GM19397 (cell line): Measurements from ENCODE around the gene CBARP.
A peak's percentile ranks its signal among the peaks of the same experiment; 100 is the strongest.
"Not testable (repeated sequence)": the region's sequence is repeated elsewhere in the genome, so short reads cannot be mapped to it uniquely, and the experiment has no call there.

Experiments
- ATAC-seq: cut with Tn5 transposase; IDR thresholded peaks from one replicate; pipeline ENCODE4 v1.9.1; 2021; ENCODE audit warnings: mild to moderate bottlenecking, moderate library complexity; ENCODE audit not compliant: unreplicated experiment

The CBARP gene

DNA sequence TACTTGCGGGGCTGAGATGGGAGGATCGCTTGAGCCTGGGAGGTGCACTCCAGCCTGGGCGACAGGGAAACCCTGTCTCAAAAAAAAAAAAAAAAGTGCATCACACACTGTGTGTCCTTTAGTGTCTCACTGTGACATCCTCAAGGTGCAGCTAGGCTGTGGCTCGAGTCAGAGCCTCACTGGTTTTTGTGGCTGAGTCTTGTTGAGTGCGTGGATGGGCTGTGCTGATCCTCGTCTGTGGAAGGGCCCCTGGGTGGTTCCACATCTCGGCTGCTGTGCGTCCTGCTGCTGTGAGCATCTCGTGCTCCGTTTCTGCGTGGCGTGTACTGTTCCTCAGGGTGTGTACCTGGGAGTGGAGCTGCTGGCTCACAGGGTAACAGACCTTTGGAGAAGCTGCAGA, 21.0 kb downstream of the CBARP start:
- no peak for ATAC-seq

DNA sequence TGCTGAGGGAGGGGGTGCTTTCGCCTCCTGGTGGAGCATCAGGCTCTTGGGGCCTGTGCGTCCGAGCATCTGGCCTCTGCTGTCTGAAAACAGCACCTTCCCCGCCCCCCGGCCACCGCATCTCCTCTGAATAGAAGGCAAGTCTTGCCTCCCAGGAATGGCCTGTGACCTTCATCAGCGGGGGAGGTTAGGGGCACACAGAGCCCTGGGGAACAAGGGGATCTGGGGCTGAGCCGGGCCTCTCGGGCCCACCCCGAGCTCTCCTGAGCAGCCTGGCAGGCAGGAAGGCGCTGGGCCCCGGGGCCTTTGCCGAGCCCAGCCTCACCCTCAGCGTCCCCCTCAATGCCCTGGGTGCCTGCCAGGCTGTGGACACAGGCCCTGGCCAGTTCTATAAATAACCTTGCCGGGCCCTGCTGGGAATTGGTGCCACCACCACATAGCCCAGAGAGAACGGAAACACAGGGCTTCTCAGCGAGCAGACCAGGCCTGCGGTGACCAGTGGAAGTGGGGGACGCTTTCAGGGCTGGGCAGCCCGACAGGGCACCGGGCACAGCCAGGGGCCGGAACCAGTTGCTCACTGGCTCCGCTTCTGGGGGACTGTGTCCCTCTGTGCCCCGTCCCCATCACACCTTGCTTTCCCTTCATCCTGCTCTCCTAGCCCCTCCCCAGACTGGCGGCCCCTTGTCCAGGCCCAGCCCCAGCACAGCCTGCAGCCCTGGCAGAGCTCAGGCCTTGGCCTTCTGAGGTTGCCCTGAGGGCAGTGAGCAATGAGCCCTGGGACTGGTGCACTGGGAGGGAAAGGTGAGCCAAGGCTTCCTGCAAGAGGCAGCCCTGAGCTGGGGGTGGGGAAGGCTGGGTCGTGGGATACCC, 22.7 kb downstream of the CBARP start:
- no peak for ATAC-seq

DNA sequence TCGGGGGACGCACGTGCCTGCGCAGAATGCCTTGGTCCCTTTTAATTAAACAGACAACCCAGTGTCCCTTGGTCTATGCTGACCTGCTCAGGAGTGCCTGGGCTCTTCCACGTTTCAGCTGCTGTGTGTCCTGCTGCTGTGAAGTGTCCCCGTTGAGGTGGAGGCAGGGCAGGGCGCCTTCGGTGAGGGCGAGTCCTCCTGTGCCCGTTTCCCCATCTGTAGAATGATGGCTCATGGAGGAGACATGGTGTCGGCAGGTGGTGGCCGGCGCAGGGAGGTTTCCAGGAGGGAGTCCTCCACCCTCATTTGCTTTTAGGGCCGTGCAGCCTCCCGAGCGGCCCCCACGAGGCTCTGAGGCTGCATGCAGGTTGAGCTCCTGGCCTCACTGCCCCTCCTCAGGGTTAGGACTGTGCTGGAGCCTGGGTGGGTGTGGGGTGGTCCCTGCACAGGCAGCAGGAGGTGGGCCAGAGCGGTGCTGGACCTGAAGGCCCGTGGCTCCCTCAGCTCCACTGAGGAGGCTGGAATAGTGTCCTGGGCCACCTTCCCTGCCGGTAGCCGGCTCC, 23.4 kb downstream of the CBARP start:
- ATAC-seq, result no peak

DNA sequence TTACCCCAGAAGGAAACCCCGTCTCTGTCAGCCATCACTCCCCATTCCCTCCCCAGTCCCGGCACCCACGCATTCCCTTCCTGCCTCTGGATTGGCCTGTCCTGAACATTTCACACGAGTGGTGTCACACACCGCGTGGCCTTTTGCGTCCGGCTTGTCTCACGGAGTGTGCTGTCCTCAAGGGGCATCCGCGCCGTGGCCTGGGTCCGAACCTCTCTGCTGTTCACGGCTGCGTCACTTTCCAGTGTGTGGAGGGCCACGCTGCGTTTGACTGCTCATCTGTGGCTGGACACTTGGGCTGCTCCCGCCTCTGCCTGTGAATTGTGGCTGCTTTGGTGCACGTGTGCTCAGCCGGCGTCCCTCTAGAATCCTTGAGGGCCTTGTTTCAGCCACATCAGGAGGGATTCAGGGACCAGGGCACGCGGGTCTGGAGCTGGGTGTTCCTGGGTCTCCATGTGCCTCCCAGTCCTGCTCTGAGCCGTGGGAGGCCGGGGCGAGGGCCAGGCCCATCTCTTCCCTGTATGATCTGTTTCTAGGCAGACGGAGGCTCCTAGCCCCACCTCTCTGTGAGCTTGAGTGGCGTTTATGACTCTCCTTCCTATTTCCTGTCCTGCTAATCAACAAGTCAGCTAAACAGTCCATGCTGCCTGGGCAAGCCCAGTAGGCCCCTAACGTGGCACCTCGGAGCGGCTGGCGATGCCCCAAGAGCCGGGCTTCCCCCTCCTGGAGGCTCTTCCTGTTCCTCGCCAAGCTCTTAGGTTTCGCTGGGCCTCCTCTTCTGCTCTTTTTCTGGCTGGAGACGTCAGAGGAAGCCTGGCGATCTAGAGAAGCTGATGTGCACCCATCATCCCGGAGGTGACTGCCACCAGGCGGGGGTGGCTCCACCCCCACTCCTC, 24.2 kb downstream of the CBARP start:
- no peak for ATAC-seq

DNA sequence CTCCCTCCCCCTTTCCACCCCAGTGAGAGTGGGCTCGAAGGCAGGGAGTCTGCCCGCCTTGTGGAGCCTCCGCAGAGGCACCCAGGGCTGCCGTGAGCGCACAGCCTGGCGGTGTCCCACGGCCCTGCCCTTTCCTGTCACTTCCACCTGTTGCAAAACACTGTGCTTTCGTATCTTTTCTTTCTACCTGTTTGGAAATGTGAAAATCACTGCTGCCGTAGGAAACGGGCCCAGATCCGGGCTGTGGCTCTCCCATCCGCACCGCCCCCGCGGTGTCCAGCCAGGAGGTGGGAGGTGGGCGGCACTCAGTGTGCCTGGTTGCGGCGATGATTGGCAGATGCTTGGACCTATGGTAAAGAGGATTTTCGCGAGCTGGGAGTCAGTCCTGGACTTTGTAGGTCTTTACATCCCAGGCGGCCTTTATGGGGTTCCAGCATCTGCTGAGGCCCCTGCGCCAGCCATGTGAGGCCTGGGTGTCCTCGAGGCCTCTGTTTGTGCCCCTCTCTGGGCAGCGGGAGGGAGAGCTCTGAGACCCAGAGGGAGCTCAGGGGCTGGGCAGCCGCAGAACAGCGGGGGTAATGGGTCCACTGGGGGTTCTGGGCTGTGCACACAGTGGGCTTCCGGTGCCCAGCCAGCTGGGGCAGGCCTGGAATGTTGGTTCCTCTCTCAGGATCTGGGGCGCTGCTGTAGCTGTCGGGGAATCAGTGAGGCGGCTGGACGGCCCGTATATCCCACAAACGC, 26.1 kb downstream of the CBARP start:
- no peak for ATAC-seq

DNA sequence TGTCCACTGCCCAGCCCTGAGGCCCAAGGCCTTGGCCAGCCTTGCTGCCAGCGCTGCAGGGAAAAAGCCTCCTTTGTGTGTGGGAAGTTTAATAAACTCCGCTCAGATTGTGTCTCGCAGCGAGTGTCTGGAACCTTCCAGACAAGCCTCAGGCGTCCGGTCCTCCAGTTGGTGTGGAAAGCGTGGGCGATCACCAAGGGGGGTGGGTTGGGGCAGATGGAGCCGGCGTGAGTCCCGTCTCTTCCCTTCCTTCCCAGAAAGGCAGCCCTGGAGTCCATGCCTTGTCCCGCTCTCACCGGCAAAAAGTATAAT, 27.6 kb downstream of the CBARP start:
- no peak for ATAC-seq

DNA sequence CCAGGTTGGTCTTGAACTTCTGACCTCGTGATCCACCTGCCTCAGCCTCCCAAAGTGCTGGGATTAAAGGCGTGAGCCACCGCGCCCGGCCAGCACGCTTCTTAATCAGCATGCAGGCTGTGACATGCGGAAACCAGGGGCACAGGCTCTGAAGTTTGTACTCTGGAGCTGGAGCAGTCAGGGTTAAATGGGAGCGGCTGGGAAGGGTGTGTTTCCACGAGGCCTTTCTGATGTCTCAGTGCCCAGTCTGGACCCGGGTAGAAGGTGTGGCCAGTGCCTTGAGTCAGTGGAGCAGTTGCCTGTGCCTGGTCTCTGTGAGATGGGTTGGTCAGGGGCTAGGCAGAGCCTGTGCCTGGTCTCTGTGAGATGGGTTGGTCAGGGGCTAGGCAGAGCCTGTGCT, 29.0 kb downstream of the CBARP start:
- not testable (repeated sequence) for ATAC-seq

DNA sequence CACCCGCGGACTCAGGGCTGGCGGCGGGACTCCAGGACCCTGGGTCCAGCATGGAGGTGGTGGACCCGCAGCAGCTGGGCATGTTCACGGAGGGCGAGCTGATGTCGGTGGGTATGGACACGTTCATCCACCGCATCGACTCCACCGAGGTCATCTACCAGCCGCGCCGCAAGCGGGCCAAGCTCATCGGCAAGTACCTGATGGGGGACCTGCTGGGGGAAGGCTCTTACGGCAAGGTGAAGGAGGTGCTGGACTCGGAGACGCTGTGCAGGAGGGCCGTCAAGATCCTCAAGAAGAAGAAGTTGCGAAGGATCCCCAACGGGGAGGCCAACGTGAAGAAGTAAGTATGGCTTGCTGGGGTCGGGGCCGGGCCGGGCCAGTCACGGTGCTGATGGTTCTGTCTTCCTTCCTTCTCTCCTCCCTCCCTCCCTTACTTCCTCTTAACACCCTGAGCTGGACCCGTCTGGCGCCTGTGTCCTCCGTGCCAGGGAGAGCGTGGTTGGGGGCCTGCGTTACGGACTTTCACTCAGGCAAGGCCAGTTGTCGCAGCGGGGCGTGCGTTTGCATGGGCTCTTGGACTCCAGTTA, 30.8 kb downstream of the CBARP start:
- no peak for ATAC-seq

DNA sequence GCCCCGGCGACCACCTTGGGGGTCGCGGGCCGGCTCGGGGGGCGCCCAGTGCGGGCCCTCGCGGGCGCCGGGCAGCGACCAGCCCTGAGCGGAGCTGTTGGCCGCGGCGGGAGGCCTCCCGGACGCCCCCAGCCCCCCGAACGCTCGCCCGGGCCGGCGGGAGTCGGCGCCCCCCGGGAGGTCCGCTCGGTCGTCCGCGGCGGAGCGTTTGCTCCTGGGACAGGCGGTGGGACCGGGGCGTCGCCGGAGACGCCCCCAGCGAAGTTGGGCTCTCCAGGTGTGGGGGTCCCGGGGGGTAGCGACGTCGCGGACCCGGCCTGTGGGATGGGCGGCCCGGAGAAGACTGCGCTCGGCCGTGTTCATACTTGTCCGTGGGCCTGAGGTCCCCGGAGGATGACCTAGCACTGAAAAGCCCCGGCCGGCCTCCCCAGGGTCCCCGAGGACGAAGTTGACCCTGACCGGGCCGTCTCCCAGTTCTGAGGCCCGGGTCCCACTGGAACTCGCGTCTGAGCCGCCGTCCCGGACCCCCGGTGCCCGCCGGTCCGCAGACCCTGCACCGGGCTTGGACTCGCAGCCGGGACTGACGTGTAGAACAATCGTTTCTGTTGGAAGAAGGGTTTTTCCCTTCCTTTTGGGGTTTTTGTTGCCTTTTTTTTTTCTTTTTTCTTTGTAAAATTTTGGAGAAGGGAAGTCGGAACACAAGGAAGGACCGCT, 31.5 kb downstream of the CBARP start:
- no peak for ATAC-seq

DNA sequence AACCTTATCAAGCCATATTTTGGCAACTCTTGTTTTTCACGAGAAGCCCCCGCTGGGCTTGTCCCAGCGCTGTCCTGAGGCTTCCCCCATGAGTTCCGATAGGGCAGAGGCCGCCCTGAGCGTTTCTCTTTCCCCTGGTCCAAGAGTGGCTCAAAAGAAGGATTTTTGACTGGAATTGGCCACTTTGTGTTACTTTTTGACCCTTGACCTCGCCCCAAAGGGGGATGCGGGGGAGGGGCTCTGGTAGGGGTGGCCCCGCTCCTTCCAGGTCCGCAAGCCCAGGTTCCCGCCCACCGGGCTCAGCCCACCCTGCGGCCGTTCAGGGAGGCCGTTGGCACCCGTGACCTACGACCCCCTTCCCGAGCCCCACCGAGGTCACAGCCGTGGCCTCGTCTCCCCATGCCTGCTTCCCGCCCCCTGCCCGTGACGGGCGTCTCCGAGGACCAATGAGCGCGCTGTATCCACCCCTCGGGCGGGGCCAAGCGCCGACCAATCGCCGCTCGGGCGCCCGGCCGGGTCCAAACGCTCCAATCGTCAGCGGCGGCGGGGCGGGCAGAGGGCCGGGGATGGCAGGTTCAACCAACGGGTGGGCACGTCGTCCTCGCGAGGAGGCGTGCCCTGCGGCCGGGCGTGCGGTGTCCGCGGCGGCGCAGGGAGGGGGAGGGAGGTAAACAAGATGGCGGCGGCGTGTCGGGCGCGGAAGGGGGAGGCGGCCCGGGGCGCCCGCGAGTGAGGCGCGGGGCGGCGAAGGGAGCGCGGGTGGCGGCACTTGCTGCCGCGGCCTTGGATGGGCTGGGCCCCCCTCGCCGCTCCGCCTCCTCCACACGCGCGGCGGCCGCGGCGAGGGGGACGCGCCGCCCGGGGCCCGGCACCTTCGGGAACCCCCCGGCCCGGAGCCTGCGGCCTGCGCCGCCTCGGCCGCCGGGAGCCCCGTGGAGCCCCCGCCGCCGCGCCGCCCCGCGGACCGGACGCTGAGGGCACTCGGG, 32.4 kb downstream of the CBARP start, which contains the start of gene STK11:
Gene STK11 (plus strand): TSS at position 665 of the 986 bp plus-strand sequence. CDS start 1,136 bp downstream, outside the sequence.
- ATAC-seq, result peak; percentile 89

DNA sequence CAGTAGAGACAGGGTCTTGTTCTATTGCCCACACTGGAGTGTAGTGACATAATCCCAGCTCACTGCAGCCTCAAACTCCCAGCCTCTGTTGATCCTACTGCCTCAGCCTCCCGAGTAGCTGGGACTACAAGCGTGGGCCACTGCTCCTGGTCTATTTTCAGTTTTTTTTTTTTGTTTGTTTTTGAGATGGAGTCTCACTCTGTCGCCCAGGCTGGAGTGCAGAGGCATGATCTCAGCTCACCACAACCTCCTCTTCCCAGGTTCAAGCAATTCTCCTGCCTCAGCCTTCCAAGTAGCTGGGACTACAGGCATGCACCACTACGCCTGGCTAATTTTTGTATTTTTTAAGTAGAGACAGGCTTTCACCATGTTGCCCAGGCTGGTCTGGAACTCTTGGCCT, 37.2 kb downstream of the CBARP start:
- not testable (repeated sequence) for ATAC-seq

DNA sequence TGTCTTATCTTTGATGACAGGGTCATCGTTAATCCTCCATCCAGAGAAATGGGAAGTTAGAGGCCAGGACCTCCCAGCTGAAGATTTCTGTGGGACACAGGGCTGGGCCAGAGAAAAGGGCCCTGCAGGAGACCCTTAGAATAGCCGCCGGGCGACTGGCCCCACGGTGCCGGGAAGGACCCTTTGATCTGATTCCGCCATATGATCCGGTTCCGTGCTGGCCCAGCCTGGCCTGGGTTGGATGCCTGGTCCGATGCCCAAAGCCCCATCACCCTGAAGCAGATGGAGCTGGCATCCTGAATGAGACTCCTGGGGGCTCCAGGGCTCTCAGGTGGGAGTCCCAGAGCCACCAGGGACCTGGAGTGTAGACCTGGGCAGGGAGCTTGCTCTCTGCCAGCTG, 38.3 kb downstream of the CBARP start:
- no peak for ATAC-seq

DNA sequence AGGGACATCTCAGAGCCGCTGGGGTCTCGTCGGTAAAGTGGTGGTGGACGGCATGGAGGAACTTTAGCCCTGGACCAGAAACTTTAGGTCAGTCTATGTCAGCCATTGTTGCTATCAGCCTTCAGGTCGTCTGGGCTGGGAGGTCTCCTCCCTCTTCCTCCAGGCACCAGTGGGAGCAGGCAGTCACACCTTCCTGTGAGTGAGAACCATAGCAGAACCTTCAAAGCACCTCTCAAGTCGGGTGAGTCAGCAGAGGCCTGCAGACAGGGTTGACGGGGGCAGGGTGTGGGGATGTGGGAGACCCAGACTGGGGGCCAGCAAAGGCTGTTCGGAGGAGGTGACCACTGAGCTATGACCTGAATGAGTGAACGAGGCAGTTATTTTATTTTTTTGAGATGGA, 48.4 kb downstream of the CBARP start:
- no peak for ATAC-seq

DNA sequence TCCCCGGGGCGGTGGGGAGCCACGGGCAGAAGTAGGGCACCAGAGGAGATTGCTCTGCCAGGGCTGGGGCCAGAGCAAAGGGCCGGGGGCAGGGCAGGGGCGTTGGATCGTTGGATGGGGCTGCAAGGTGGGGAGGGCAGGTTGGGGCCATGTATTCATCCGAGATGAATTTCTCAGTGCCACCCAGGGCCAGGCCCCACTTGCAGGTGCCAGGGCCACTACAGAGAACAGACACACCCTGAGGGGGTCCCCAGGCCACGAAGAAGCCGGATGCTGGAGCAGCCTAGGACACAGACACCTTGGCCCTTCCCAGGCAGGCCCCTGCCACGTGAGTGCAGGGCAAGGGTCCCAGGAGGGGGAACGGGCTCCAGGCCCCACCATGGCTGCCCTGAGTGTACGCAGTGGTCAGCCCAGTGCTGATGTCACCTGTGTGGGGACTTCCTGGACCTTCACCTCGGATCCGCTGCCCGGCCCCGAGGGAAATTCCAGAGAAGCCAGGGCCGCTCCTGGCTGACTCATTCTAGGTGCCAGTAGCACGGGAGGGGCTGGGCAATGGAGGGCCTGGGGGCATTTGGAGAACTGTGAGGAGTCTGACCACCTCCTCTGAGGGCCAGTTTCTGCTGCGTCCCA, 54.1 kb downstream of the CBARP start:
- no peak for ATAC-seq

DNA sequence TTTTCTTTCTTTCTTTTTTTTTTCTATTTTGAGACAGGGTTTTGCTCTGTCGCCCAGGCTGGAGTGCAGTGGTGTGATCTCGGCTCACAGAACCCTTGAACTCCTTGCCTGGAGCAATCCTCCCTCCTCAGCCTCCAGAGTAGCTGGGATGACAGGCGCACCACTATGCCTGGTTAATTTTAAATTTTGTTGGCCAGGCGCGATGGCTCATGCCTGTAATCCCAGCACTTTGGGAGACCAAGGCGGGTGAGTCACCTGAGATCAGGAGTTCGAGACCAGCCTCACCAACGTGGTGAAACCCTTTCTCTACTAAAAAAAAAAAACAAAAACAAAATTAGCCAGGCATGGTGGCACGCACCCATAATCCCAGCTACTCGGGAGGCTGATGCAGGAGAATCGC, 55.1 kb downstream of the CBARP start:
- no peak for ATAC-seq

DNA sequence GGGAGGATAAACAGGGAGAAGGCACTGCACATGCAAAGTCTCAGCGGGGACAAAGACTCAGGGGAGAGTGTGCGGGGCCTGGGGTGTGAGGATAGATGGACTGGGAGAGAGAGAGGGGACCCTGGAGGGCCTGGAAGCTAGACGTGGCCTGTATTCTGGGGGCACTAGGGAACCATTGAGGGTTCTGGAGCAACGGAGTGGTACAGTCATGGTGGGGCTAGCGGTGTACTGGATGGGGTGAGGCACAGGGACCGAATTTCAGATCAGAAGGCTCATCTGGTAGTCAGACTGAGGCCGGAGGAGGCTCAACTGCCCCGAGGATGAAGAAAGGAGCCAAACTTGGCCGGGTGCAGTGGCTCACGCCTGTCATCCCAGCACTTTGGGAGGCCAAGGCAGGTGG, 55.7 kb downstream of the CBARP start:
- no peak for ATAC-seq

DNA sequence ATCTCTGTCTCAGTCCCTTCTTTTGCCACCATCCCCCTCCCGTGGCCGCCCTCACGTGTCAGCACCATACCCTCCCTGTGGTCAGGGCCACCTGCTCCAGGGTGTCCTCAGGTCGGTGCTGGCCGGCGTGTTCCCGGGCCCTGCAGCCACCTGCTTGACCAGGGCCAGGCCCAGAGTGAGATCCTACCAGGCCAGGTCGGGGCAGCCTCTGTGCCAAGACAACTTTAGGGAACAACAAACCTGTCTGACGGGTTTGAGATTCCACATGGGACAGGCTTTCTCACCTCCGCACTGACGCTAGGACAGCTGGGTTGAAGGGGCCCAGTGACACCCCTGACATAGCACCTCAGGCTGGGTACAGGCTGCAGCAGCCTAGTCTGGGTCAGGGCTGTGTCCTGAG, 56.2 kb downstream of the CBARP start:
- ATAC-seq, result no peak
